ENCODE data around the gene TMEM213.
A peak's percentile ranks its signal among the peaks of the same experiment; 100 is the strongest.

DNA sequence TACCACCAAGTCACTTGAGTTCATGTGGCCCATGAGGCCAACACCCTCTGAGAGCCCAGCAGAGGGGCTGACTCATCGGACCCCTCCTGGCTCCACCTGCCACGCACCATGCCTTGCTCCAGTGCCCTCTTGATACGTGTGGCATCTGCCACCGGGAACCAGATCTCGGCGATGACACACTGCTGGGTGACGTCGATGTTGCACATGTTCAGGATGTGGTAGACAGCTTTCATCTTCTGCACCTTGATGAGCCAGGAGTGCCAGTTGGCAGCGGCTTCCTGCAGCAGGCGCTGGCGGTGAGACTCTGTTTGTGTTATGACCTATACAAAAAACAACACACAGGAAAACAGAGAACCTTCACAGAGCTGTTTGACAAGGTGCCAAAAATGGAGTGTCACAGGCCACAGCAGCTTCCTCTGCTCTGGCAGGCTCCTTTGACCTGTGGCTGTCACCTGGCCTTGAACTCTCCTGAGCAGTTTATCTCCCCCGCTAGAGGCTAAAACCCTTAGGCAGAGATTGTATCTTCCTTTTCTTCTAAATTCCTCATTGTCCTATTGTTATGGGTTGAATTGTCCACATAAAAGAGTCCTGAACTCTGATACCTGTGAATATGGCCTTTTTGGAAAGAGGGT lies 45.2 kb upstream of the TMEM213 start:
- TF ChIP-seq EP300 (IDR thresholded peaks at IDR 0.05; ENCODE audit: low read depth in 2 of 2, low read length in 2 of 2) (peak in 1 of 2 experiments; percentile 55; a peak in 1 of 4 replicates), EP300 (CRISPR knock-in tag; IDR thresholded peaks at IDR 0.05; ENCODE audit: borderline replicate concordance) (peak; percentile 31; the same call in 1 of the 2 replicates), SOX6 (IDR thresholded peaks at IDR 0.05) (no peak), SOX6 (CRISPR knock-in tag; IDR thresholded peaks at IDR 0.05) (peak; percentile 90), BRF2 (CRISPR knock-in tag; IDR thresholded peaks at IDR 0.05) (no peak), CREB1 (IDR thresholded peaks at IDR 0.05) (peak; percentile 87), CREB1 (CRISPR knock-in tag; IDR thresholded peaks at IDR 0.05) (peak; percentile 78)

All from HepG2 (cell line).